ENCODE data around the gene GPBP1L1. TPM values are rescaled to one million over a fixed set of nuclear protein-coding genes. Genes with fewer than 3 reads are reported as not detected.

GPBP1L1 gene
- total RNA-seq, 2 experiments from 2014 or later, result 116 to 125 TPM

DNA sequence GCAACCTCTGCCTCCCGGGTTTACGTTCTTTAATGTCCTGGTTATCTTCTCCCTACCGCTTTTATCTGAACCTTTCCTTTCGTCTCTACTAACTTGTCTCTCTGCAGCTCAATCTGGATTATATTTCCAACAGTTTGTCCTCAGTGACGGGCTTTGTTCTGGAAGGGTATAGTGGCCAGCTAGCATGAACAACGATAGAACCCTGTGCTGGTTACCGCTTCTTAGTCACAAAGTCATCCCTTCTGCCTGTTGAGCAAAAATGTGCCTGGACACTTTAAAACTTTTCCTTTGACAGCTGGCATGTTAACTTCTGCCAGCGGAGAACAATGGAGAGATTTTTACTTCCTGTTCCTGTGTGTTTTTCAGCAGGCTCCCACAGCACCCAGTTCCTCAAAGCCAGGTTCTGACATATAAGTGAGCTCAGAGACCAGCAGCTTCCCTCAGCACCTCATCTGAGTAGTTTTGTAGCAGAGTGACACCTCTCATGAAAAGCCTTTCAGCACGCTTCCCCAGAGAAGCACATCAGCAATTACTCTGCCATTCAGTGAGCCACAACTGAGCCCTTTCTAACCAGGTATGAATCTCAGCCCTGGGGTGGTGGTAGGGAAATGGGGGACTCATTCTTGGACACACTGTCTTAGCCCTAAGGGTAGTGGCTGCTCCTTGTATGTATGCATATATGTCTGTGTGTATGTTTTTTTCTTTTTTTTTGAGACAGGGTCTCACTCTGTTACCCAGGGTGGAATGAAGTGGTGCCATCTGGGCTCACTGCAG, 38.9 kb downstream of the GPBP1L1 start:
- TF ChIP-seq, protein P1, sequence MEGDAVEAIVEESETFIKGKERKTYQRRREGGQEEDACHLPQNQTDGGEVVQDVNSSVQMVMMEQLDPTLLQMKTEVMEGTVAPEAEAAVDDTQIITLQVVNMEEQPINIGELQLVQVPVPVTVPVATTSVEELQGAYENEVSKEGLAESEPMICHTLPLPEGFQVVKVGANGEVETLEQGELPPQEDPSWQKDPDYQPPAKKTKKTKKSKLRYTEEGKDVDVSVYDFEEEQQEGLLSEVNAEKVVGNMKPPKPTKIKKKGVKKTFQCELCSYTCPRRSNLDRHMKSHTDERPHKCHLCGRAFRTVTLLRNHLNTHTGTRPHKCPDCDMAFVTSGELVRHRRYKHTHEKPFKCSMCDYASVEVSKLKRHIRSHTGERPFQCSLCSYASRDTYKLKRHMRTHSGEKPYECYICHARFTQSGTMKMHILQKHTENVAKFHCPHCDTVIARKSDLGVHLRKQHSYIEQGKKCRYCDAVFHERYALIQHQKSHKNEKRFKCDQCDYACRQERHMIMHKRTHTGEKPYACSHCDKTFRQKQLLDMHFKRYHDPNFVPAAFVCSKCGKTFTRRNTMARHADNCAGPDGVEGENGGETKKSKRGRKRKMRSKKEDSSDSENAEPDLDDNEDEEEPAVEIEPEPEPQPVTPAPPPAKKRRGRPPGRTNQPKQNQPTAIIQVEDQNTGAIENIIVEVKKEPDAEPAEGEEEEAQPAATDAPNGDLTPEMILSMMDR (IDR thresholded peaks at IDR 0.05), result no peak
- peaks cover 61% of the 10 kb centered on the region for H3K36me3 ChIP-seq (ENCODE audit: insufficient read depth, low read length)
- no peaks in the 10 kb centered on the region for H3K9me3 ChIP-seq (ENCODE audit: control insufficient read depth in 1 of 2, insufficient read depth in 1 of 2, low read length in 2 of 2)
- no peaks in the 10 kb centered on the region for H3K9me3 Mint-ChIP-seq
- no peaks in the 10 kb centered on the region for H3K27me3 ChIP-seq (ENCODE audit: control insufficient read depth in 1 of 2, insufficient read depth in 2 of 2, low read length in 2 of 2)
- ChIA-PET CTCF (interaction anchor here (1.0 kb wide), 1 partner anchor 8 kb away, joined by 3 read pairs; no protein-coding TSS in a partner anchor), POLR2A (interaction anchor here (0.7 to 1.0 kb wide), 2 partner anchors 39 to 212 kb away, joined by 3 read pairs; partner anchors contain the start of gene GPBP1L1)
- H3K27ac ChIP-seq (ENCODE audit: low read depth in 1 of 2, low read length in 2 of 2), result no peak overlapping the region
- H3K4me1 ChIP-seq (ENCODE audit: insufficient read depth, low read length), result no peaks in the 10 kb centered on the region
- no peaks in the 10 kb centered on the region for H3K27me3 Mint-ChIP-seq
- H3K4me3 Mint-ChIP-seq, result no peak overlapping the region
- H3K4me1 Mint-ChIP-seq (ENCODE audit: low read depth), result peaks cover 8% of the 10 kb centered on the region
- no peak for ATAC-seq (ENCODE audit: poor library complexity)
- peak overlapping the region; percentile 42 for H3K27ac Mint-ChIP-seq
- intact Hi-C loops (cut with DNase I, micrococcal nuclease), result no loop called here
- peaks cover 85% of the 10 kb centered on the region for H3K36me3 Mint-ChIP-seq (ENCODE audit: low read depth)
- DNase-seq, result peak in 2 of 14 experiments; percentile 13 to 40
- H3K4me3 ChIP-seq (ENCODE audit: low read length), result no peak overlapping the region

DNA sequence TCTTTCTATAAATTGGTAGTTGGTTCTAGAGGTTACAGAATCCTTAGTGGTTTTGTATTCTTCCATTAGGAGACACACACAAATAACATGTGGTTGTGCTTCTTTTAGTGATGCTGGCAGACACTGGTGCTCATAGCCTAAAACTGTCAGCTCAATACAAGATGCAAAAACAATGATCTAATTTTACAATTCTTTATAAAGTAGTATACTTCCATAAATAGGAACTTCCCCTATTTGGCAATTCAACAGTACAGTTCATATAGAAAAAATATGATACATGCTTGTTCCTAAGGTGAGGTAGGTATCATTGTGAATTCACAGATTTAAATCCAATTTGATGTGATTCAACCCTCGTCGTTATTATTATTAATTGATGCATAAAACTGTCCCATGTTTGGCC, 41.7 kb downstream of the GPBP1L1 start:
- ChIA-PET POLR2A (interaction anchor here (0.7 kb wide), 1 partner anchor 39 kb away, joined by 3 read pairs; no protein-coding TSS in a partner anchor), CTCF (no interaction called here)
- H3K27ac Mint-ChIP-seq, result no peak overlapping the region
- no peak for ATAC-seq (ENCODE audit: poor library complexity)
- H3K4me3 Mint-ChIP-seq, result no peak overlapping the region
- H3K4me3 ChIP-seq (ENCODE audit: low read length), result no peak overlapping the region
- H3K9me3 ChIP-seq (ENCODE audit: control insufficient read depth in 1 of 2, insufficient read depth in 1 of 2, low read length in 2 of 2), result no peaks in the 10 kb centered on the region
- no peak for DNase-seq
- no peaks in the 10 kb centered on the region for H3K27me3 ChIP-seq (ENCODE audit: control insufficient read depth in 1 of 2, insufficient read depth in 2 of 2, low read length in 2 of 2)
- peaks cover 82% of the 10 kb centered on the region for H3K36me3 Mint-ChIP-seq (ENCODE audit: low read depth)
- intact Hi-C loops (cut with DNase I, micrococcal nuclease), result no loop called here
- H3K4me1 Mint-ChIP-seq (ENCODE audit: low read depth), result peaks cover 4% of the 10 kb centered on the region
- H3K27ac ChIP-seq (ENCODE audit: low read depth in 1 of 2, low read length in 2 of 2), result no peak overlapping the region
- peaks cover 59% of the 10 kb centered on the region for H3K36me3 ChIP-seq (ENCODE audit: insufficient read depth, low read length)
- TF ChIP-seq, protein P1 (IDR thresholded peaks at IDR 0.05), result no peak
- H3K4me1 ChIP-seq (ENCODE audit: insufficient read depth, low read length), result no peaks in the 10 kb centered on the region
- no peaks in the 10 kb centered on the region for H3K9me3 Mint-ChIP-seq
- no peaks in the 10 kb centered on the region for H3K27me3 Mint-ChIP-seq

DNA sequence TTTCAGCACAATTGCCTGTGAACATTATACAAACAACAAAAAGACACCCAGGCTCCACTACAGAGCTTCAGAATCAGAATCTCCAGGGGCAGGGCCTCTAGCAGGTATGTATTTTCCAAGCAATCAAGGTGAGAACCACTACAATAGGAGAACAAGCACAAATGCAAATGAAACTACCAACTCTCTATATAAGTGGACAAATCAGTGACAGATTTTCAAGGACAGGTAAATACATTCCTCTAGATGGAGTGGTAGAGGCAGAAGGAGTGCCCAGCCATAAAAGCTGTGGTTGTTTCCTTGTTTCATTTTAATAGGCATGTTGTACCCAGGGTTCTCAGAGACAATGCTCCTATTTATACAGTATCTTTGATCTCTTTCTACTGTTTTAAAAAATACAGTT, 42.4 kb downstream of the GPBP1L1 start:
- Mint-ChIP-seq H3K4me1 (ENCODE audit: low read depth) (peaks cover 4% of the 10 kb centered on the region), H3K27me3 (no peaks in the 10 kb centered on the region), H3K36me3 (ENCODE audit: low read depth) (peaks cover 75% of the 10 kb centered on the region), H3K27ac (no peak overlapping the region), H3K9me3 (no peaks in the 10 kb centered on the region), H3K4me3 (no peak overlapping the region)
- TF ChIP-seq, protein P1 (IDR thresholded peaks at IDR 0.05), result no peak
- CTCF ChIA-PET, result no interaction called here
- no peak overlapping the region for H3K27ac ChIP-seq (ENCODE audit: low read depth in 1 of 2, low read length in 2 of 2)
- no peak overlapping the region for H3K4me3 ChIP-seq (ENCODE audit: low read length)
- H3K36me3 ChIP-seq (ENCODE audit: insufficient read depth, low read length), result peaks cover 59% of the 10 kb centered on the region
- DNase-seq (no peak), ATAC-seq (ENCODE audit: poor library complexity) (no peak)
- H3K27me3 ChIP-seq (ENCODE audit: control insufficient read depth in 1 of 2, insufficient read depth in 2 of 2, low read length in 2 of 2), result no peaks in the 10 kb centered on the region
- POLR2A ChIA-PET, result no interaction called here
- intact Hi-C loops (cut with DNase I, micrococcal nuclease), result no loop called here
- no peaks in the 10 kb centered on the region for H3K9me3 ChIP-seq (ENCODE audit: control insufficient read depth in 1 of 2, insufficient read depth in 1 of 2, low read length in 2 of 2)
- H3K4me1 ChIP-seq (ENCODE audit: insufficient read depth, low read length), result no peaks in the 10 kb centered on the region

Data from CD4-positive, alpha-beta T cell (primary cell).